IPS-18c (cell line): ENCODE data around the gene MIER2.
"Not testable (repeated sequence)": the region's sequence is repeated elsewhere in the genome, so short reads cannot be mapped to it uniquely, and the experiment has no call there.

Source experiments
- H3K4me3 ChIP-seq: 2 replicates; pipeline ENCODE4 v1.7.0; 2013; ENCODE audit warnings: low read depth, mild to moderate bottlenecking, low read length, moderate library complexity; ENCODE audit not compliant: insufficient read depth
- H3K9me3 ChIP-seq: one replicate; pipeline ENCODE4 v1.6.1; 2013; ENCODE audit warnings: mild to moderate bottlenecking, low read length, moderate library complexity; ENCODE audit not compliant: control insufficient read depth, insufficient read depth

MIER2 gene, protein sequence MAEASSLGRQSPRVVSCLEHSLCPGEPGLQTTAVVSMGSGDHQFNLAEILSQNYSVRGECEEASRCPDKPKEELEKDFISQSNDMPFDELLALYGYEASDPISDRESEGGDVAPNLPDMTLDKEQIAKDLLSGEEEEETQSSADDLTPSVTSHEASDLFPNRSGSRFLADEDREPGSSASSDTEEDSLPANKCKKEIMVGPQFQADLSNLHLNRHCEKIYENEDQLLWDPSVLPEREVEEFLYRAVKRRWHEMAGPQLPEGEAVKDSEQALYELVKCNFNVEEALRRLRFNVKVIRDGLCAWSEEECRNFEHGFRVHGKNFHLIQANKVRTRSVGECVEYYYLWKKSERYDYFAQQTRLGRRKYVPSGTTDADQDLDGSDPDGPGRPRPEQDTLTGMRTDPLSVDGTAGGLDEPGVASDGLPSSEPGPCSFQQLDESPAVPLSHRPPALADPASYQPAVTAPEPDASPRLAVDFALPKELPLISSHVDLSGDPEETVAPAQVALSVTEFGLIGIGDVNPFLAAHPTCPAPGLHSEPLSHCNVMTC

DNA sequence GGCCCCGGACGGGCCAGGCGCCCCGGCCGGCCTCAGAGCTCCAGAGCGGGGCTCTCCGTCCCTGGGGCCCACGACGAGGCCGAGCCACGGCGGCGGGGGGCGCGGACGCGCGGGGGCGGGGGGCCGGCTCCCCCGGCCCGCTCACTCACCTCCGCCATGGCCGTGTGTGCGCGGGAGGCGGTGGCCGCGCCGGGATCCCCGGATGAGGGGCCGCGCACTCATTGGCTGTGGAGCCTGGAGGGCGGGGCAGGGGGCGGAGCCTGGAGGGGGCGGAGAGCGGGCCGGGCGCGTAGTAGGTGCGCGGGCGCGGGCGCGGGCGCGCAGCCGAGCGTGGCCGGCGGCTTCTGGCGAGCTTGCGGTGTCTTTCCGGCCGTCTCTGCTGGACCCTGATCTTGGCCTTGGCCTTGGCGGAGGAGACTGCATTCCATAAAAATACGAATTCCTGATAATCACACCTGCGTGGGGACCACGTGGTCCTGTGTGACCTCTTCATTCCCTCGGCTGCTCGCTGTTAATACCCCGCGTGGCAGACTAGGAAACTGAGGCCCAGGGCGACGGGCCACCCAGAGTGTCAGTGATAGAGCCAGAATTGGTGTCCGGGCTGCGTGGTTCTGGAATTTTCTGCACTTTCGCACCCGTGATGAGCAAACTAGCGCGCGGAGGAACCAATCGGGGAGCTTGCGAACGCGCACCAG lies at the start of gene MIER2:
MIER2 (minus strand) TSS at position 172 of the 695 bp plus-strand sequence; CDS start at position 158, 14 bp downstream.
- Histone ChIP-seq H3K4me3 (peak within 1 kb of the TSS; percentile 78), H3K9me3 (no peaks in the 10 kb centered on the region)

DNA sequence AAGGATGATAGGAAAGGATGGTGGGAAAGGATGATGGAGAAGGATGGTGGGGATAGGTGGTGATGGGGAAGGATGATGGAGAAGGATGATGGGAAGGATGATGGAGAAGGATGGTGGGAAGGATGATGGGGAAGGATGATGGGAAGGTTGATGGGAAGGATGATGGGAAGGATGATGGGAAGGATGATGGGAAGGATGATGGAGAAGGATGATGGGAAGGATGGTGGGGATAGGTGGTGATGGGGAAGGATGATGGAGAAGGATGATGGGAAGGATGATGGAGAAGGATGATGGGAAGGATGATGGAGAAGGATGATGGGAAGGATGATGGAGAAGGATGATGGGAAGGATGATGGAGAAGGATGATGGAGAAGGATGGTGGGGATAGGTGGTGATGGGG lies 49.0 kb upstream of the MIER2 start:
- not testable (repeated sequence) for H3K9me3 ChIP-seq, H3K4me3 ChIP-seq

DNA sequence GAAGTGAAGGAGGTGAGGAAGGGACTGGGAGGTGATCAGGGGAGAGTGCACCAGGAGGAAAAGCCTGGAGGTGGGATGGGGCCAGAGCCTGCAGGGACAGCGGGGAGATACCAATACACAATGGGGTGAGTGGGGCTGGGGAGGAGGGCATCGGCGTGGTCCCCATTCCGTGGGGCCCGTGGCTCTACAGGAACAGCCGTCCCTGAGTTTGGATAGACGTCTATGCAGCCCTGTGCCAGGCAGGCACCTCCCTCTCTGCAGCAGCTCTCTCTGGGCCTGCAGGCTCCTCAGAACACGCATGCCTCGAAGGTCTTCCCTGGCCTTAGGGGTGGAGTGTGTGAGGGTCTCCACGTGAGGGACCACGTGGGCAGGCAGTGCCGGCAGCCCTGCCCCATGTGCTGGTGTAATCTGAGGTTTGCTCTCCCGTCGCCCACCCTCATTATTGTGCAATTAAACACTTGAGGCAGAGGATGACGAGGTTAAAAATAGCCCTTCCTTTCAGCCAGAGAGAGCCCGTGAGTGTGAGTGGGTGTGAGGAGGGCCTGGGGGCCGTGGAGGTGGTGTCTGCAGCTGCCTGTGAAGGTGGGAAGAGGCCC lies 47.9 kb upstream of the MIER2 start:
- Histone ChIP-seq H3K4me3 (no peak overlapping the region), H3K9me3 (no peaks in the 10 kb centered on the region)

DNA sequence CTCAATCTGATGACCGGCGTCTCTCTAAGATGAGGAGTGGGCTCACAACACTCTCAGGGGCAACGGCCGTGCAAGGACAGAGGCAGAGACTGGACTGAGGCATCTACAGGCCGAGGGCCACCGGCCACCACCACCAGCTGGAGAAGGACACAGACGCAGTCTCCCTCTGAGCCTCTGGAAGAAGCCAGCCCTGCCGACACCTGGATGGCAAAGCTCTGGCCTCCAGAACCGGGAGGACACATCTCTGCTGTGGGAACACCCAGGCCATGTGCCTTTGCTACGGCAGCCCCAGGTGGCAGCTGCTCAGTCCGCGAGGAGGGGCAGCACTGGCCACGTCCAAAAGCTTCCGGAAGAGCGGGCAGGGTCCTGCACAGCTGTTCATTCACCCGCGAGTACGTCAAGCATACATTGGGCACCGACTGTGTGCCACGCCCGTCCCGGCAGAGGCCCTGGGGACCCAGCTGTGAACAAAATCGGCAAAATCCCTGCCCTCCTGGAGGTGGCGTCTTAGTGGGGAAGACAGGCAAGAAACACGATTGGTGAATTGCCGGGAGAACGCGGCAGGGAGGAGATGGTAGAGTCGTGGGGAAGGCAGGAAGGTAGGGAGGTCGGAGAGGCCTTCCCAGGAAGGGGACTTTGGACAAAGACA lies 47.3 kb upstream of the MIER2 start:
- Histone ChIP-seq H3K9me3 (no peaks in the 10 kb centered on the region), H3K4me3 (no peak overlapping the region)

DNA sequence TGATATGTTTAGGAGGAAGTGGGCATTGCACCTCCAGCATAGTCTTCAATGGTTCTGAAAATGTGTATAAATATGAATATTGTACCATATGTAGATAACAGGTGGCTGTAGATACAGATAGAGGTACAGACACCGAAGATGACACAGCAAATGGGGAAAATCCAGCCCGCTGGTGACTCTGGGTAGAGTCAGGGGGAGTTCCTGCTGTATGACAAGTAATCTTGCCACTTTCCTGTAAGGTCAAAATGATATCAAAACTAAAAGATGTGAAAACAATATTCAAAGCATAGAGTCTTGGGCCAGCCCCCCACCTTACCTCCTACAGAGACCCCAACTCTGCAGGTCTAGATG lies 46.6 kb upstream of the MIER2 start:
- Histone ChIP-seq H3K4me3 (no peak overlapping the region), H3K9me3 (no peaks in the 10 kb centered on the region)

DNA sequence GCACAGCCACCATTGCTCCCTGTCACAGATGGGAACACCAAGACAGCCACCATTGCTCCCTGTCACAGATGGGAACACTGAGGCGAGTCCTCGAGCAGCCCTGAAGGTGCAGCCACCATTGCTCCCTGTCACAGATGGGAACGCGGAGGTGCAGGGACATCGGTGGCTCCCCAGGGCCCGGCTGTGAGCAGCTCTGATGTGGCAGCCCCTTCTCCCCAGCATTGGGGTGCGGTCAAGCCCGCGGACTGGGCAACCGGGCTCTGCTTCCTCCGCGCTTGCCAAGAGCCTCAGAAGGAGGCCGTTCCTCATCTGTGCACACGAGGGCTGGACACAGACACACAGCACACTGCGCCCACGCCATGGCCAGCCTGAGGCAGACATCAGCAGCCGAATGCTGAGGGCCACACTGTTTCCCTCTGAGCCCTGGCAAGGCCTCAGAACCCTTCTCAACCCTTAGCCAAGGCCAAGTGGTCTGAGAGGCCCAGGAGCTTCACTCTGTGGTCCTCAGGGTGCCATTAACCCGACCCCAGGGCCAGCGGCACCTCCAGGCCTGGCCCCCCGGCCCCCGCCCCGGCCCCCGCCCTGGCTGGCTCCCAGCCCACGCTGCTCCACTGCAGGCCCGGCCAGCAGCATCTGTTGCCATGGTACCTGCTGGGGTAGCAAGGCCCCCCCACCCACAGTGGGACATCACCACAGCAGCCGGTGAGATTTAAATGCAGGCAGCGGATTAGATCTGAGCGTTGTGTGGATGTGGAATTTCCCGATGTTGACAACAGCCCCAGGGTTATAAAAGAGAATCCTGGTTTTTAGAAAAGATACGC lies 46.0 kb upstream of the MIER2 start:
- no peaks in the 10 kb centered on the region for H3K9me3 ChIP-seq
- H3K4me3 ChIP-seq = no peak overlapping the region

DNA sequence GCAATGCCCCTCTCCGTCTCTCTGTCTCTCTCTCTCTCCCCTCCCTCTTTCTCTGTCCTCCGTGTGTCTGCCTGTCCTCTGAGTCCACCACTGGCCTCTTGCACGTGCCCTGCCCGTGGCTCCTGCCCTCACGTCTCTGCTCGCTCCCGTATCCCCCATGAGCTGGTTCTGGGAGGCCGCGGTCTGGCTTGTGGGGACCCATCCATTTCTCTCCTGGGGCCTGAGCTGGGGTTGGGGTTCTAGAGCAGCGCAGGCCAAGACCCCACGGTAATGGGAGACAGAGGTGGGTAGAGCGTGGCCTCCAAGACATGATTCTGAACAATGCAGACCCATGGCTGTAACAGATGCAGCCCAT lies 45.3 kb upstream of the MIER2 start:
- Histone ChIP-seq H3K9me3 (no peaks in the 10 kb centered on the region), H3K4me3 (no peak overlapping the region)

DNA sequence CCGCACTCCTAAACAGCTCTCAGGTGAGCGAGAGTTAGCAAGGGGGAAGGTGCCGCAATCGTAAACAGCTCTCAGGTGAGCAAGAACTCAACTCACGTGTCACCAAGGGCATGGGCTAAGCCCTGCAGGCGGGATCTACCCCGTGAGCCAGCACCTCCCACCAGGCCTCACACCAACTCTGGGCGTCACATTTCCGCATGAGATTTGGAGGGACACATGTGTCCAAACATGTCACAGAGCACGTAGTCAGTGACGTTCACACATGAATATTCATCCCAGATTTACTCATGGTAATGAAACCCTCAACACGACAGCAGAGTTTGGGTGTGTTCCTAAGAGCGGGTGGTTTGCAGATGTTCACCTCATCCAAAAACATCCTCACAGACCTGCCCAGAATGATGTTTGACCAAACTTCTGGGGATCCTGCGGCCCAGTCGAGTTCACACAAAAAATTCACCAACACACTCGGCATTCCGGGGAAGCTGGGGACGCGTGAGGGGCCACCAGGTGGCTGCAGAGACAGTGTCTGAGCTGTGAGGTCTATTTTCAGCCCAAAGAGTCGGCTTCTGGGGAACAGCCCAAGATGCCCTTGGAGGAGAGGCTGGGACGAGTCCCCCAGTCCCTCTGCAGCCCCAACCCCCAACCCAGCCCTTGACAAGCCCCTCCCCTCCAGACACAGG lies 44.8 kb upstream of the MIER2 start:
- Histone ChIP-seq H3K9me3 (no peaks in the 10 kb centered on the region), H3K4me3 (no peak overlapping the region)

DNA sequence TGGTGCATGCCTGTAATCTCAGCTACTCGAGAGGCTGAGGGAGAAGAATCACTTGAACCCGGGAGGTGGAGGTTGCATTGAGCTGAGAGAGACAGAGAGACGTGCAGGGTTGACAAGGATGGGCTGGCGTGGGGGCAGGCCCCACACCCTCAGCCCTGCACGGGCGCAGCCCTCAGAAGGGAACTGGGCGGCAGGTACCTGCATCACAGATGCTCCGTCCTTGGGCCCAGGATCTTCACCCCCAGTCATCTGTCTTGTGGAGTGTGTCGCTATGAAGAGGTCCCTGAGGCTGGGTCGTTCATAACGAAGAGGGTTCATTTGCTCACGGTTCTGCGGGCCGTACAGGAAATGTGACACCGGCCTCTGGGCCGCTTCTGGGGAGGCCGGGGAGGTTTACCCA lies 44.1 kb upstream of the MIER2 start:
- no peaks in the 10 kb centered on the region for H3K9me3 ChIP-seq
- H3K4me3 ChIP-seq = no peak overlapping the region

DNA sequence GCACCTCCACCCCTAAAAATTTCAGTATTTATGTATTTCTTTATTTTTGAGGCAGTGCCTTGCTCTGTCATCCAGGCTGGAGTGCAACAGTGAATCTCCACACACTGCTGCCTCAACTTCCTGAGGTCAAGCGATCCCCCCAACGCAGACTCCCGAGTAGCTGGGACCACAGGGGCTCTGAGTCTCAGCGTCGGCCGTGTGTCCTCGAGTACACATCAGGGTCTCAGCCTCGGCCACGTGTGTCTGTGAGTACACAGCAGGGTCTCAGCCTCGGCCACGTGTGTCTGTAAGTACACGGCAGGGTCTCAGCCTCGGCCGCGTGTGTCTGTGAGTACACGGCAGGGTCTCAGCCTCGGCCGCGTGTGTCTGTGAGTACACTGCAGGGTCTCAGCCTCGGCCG lies 43.2 kb upstream of the MIER2 start:
- no peaks in the 10 kb centered on the region for H3K9me3 ChIP-seq

DNA sequence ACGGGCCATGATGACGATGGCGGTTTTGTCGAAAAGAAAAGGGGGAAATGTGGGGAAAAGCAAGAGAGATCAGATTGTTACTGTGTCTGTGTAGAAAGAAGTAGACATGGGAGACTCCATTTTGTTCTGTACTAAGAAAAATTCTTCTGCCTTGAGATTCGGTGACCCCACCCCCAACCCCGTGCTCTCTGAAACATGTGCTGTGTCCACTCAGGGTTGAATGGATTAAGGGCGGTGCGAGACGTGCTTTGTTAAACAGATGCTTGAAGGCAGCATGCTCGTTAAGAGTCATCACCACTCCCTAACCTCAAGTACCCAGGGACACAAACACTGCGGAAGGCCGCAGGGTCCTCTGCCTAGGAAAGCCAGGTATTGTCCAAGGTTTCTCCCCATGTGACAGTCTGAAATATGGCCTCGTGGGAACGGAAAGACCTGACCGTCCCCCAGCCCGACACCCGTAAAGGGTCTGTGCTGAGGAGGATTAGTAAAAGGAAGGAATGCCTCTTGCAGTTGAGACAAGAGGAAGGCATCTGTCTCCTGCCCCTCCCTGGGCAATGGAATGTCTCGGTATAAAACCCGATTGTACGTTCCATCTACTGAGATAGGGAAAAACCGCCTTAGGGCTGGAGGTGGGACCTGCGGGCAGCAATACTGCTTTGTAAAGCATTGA lies 42.2 kb upstream of the MIER2 start:
- not testable (repeated sequence) for H3K9me3 ChIP-seq, H3K4me3 ChIP-seq

More for the DNA sequence above, 43.2 kb upstream of the MIER2 start:
- H3K4me3 ChIP-seq = no peak overlapping the region

DNA sequence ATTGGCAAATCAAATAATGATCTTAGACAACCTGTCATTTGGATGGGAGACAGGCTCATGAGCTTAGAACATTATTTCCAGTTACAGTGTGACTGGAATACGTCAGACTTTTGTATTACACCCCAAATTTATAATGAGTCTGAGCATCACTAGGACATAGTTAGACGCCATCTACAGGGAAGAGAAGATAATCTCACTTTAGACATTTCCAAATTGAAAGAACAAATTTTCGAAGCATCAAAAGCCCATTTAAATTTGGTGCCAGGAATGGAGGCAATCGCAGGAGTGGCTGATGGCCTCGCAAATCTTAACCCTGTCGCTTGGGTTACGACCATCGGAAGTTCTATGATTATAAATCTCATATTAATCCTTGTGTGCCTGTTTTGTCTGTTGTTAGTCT lies 41.6 kb upstream of the MIER2 start:
- not testable (repeated sequence) for H3K4me3 ChIP-seq

DNA sequence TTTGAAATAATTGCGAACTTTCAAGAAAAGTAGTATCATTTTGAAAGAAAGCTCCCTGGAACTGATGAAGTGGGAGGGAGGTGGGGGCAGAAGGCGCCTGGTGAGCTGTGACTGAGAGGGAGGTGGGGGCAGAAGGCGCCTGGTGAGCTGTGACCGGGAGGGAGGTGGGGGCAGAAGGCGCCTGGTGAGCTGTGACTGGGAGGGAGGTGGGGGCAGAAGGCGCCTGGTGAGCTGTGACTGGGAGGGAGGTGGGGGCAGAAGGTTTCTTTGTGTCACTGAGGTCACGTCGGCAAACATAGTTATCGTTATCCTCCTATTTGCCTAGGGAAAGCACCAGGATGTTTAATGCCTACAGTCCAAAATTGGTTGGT lies 40.2 kb upstream of the MIER2 start:
- no peak overlapping the region for H3K4me3 ChIP-seq
- H3K9me3 ChIP-seq = no peaks in the 10 kb centered on the region

More for the DNA sequence above, 41.6 kb upstream of the MIER2 start:
- H3K9me3 ChIP-seq = not testable (repeated sequence)

DNA sequence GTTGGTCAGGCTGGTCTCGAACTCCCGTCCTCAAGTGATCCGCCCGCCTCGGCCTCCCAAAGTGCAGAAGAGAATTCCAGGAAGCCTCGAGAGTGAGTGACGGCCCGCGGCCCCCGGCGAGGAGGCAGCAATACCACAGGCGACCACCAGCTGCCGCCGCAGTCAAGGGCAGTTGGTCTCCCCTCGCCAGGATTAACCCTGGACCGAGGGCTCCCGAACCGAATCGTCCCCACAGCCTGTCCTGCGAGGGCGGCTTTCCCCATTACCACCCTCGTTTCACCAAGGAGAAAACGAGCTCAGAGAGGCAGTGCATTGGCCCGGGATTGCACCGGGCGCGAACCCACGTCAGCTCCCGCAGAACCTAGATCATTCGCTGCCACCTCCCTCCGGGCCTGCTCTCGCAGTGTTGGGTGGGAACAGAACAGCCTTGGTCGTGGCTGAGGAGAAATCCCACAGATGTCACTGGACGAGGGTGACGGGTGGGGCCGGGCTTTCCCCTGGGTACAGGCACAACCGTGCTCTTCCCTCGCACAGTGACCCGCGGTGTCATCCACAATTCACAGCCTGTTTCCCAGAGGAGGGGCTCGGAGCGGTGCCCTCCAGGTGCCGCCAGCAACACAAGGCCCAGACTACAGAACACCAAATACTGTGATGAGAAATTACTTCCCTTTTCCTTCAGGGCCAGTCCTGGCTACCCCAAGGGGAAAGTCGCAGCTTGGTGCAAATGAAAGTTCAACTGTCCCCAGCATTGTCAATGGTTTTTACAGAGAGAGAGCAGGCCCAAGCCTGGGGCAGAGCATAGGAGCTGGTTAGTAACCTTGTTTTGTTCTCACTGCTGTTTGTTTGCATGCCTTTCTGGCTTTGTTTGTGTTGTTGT lies 39.6 kb upstream of the MIER2 start:
- Histone ChIP-seq H3K4me3 (no peak overlapping the region), H3K9me3 (no peaks in the 10 kb centered on the region)

DNA sequence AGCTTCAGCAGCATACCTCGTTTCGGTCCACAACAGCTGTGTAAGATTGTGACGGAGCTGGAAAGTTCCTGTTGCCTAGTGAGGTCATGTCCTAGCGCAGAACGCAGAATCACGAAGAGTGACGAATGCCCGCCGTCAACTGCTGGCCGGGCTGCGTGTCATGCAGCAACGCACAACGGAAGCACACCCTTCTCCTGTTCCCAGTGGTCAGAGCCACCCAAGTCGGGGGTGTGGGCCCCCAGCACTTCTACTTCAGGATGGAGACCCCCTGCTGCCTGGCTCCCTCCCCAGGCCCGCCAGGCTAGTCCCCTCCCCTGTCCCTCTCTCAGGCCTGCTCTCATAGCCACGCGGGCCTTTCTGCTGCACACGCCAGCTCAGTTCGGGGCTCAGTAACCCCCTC lies 38.4 kb upstream of the MIER2 start:
- no peaks in the 10 kb centered on the region for H3K9me3 ChIP-seq
- H3K4me3 ChIP-seq = no peak overlapping the region
